Measurements from ENCODE around the gene UBP1. TPM values are rescaled to one million over a fixed set of nuclear protein-coding genes. Genes with fewer than 3 reads are reported as not detected.

Gene UBP1
- total RNA-seq, 1 experiment from 2014 or later: 69.5 TPM

- Histone ChIP-seq H3K9me2 (ENCODE audit: insufficient read depth) (no peaks in the 10 kb centered on the region), H3K27ac (ENCODE audit: low read depth, low read length) (peak overlapping the region; percentile 92), H2AFZ (ENCODE audit: low read depth, low read length, poor library complexity, severe bottlenecking) (no peak overlapping the region), H4K20me1 (ENCODE audit: insufficient read depth) (peaks cover 16% of the 10 kb centered on the region), H3K36me3 (ENCODE audit: control insufficient read depth in 1 of 2, insufficient read depth in 2 of 2, low read length in 2 of 2) (no peaks in the 10 kb centered on the region), H3K27me3 (ENCODE audit: insufficient read depth, low read length) (no peaks in the 10 kb centered on the region), H3K4me2 (ENCODE audit: low read length) (peak overlapping the region; percentile 88), H3K79me2 (ENCODE audit: insufficient read depth, low read length) (peaks cover 51% of the 10 kb centered on the region), H3K9ac (ENCODE audit: low read length) (peak overlapping the region; percentile 95), H3K4me1 (ENCODE audit: control insufficient read depth in 1 of 2, insufficient read depth in 2 of 2, low read length in 2 of 2) (peaks cover 21 to 28% of the 10 kb centered on the region in 2 experiments), H3K4me3 (replicated peaks in 1 of 2; ENCODE audit: low read depth in 1 of 2, low read length in 2 of 2) (peak overlapping the region; percentile 89 to 91), H3K9me3 (ENCODE audit: control insufficient read depth in 1 of 2, insufficient read depth in 1 of 2, low read depth in 1 of 2, low read length in 2 of 2) (no peaks in the 10 kb centered on the region)
- ChIA-PET CTCF (interaction anchor here (0.6 kb wide), 1 partner anchor 365 kb away, joined by 3 read pairs; no protein-coding TSS in a partner anchor), POLR2A (interaction anchor here (1.1 to 1.6 kb wide), 4 partner anchors 9 to 308 kb away, joined by 3 to 8 read pairs (median 4); no protein-coding TSS in a partner anchor), RAD21 (ENCODE audit: low non-redundant PET in 1 of 2, low total read pairs in 2 of 2, uncharacterized antibody in 2 of 2, unreplicated experiment in 2 of 2) (no interaction called here)
- intact Hi-C loops (cut with micrococcal nuclease): loop anchor here (5.0 to 10.0 kb wide), 2 partner anchors 273 to 355 kb away; partner anchors contain the start of gene PDCD6IP
- TF ChIP-seq ATF3 (IDR thresholded peaks at IDR 0.05) (no peak), ZFX (IDR thresholded peaks at IDR 0.05) (peak; percentile 85), YY1 (IDR thresholded peaks at IDR 0.05; ENCODE audit: extremely low read depth, insufficient replicate concordance, low read depth, low read length) (no peak), EZH2 (IDR thresholded peaks at IDR 0.05) (no peak), FOSL1 (IDR thresholded peaks at IDR 0.05; ENCODE audit: low read depth) (no peak), TCF7L2 (IDR thresholded peaks at IDR 0.05; ENCODE audit: borderline replicate concordance, extremely low read depth, insufficient read depth, insufficient read length) (no peak), MAX (IDR thresholded peaks at IDR 0.05) (no peak; the same call in 1 of the 2 replicates), SIN3A (IDR thresholded peaks at IDR 0.05; ENCODE audit: low read depth) (0 out of 2 replicates have a peak, but pooled peaks have one; percentile 54), JUND (IDR thresholded peaks at IDR 0.05) (no peak), ZBTB33 (IDR thresholded peaks at IDR 0.05; ENCODE audit: extremely low read depth, insufficient replicate concordance, low read length) (no peak), ELF1 (IDR thresholded peaks at IDR 0.05; ENCODE audit: borderline replicate concordance, low read depth) (no peak), CBX3 (IDR thresholded peaks at IDR 0.05; ENCODE audit: low read depth) (no peak), EGR1 (IDR thresholded peaks at IDR 0.05; ENCODE audit: low read depth) (no peak), RAD21 (IDR thresholded peaks at IDR 0.05; ENCODE audit: low read depth) (no peak), POLR2A (IDR thresholded peaks at IDR 0.05; ENCODE audit: borderline replicate concordance, extremely low read depth, insufficient read depth, insufficient read length) (peak; percentile 65)
- no TSS peak for BruUV-seq (replicated peaks)
- no peak for DNase-seq (ENCODE audit: low read depth, low spot score)
- peak; percentile 34 for ATAC-seq
Measured at GRCh38 chr3:33439546-33440327, 468 bp downstream of the UBP1 start.
